Measurements from ENCODE around the gene SLC1A1.
"Not testable (repeated sequence)": the region's sequence is repeated elsewhere in the genome, so short reads cannot be mapped to it uniquely, and the experiment has no call there.

Gene SLC1A1

DNA sequence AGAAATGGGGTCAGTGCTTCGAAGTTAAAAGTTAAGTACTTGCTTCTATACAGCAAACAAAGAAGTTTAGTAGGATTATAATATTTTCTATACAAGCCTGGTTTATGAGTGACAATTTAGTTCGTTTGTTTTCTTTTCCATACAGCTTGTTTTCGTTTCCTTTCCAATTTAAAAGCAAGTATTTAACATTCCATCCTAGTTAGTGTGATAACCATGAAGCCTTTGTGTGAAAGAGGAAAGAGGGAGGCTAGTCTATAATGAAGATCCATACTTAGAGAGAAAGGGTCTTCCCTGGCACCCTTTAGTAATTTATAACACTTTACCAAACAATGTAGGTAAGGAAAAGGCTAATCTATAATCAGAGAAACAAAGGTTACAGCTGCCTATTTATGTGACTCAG, 51.0 kb downstream of the SLC1A1 start:
- no peak for DNase-seq
- TF ChIP-seq GATA1 (IDR thresholded peaks at IDR 0.05; ENCODE audit: low read depth, low read length) (no peak), POLR2A (IDR thresholded peaks at IDR 0.05; ENCODE audit: low read length) (no peak)

DNA sequence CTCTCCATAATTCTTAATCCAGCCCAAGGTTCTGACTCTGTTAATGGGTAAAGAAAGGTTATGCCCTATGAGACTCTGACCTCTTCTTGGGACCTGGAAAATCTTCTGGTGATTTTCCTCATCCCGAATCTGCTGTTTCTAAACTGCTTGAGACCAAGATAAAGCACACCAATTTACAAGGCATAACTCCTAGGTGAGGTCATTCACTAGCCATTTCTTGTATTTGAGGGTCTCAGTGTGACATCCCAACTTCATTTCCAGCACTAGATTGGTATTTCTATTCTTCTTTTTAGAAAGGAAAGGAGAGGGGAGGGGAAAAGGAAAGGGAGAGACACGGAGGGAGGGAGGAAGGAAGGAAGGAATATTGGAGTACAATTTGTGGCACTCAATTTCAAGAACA, 51.6 kb downstream of the SLC1A1 start:
- no peak for TF ChIP-seq POLR2A (IDR thresholded peaks at IDR 0.05; ENCODE audit: low read length)
- TF ChIP-seq GATA1 (IDR thresholded peaks at IDR 0.05; ENCODE audit: low read depth, low read length): no peak
- no peak for DNase-seq

DNA sequence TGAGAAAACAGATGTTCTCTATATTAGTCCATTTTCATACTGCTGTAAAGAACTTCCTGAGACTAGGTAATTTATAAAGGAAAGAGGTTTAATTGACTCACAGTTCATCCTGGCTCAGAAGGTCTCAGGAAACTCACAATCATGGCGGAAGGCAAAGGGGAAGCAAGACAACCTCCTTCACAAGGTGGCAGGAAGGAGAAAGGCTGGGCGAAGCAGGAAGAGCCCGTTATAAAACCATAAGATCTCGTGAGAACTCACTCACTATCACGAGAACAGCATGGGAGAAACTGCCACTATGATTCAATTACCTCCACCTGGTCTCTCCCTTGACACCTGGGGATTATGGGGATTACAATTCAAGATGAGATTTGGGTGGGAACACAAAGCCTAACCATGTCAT, 54.4 kb downstream of the SLC1A1 start:
- not testable (repeated sequence) for DNase-seq

DNA sequence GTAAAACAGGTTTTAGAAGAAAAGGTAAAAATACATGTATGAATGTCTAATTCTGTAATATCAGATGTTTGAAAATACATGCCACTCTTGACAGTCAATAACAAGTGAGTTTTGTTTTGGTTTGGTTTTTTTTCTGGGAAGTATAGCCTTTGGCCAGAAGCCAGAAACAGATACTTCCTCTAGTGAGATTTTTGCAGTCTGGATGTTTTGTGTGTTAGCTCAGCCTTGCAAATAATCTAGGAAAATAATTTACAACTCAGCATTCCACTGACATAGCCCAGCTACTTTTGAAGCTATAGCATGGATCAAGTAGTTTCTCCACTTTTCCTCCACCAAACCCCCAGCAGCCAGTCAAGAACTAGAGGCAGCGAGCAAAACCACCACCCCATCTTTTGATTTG, 56.7 kb downstream of the SLC1A1 start:
- DNase-seq: no peak
- TF ChIP-seq POLR2A (IDR thresholded peaks at IDR 0.05; ENCODE audit: low read length) (no peak), GATA1 (IDR thresholded peaks at IDR 0.05; ENCODE audit: low read depth, low read length) (no peak)

DNA sequence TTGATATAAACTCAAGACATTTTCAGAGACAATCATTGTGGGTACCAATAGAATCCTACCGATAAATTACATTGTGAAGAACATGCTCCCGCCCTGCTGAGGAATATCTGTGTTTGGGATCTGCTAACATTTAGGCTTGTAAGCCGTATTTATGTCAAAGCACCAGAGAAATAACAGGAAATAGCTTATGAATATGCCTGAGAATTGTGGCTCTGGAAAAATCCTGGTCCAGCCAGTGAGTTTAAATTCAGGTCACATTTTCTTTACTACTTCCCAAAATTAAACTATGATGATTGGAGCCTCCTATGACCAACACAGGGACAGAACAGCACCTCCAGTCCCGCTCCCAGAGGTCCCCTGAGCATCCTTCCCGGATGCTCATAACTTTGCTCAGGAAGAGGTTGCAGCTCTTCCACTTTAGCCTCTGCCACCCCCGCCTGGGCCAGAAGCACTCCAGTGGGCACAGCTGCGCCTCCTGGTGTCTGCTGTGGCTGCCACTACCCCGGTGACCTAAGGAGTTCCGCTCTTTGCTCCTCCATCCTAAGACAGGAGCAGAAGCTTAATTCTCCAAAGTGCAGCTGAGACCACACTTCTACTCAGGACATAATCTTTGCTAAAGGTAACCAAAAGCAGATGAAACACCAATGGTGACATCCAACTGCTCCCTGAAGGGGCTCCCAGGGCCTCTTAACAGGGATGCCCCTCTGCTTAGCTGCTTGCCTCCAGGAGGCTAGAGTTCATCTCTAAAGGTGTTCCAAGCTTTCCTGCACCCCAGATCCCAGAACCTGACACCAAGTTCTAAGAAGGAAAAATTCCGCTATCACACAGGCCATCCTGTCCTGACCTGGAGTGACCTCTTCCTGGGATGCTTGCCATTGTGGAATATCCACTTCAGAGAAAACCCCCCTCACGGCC, 58.8 kb downstream of the SLC1A1 start:
- TF ChIP-seq POLR2A (IDR thresholded peaks at IDR 0.05; ENCODE audit: low read length): no peak
- no peak for TF ChIP-seq GATA1 (IDR thresholded peaks at IDR 0.05; ENCODE audit: low read depth, low read length)
- DNase-seq: peak in 1 of 2 experiments; percentile 20

DNA sequence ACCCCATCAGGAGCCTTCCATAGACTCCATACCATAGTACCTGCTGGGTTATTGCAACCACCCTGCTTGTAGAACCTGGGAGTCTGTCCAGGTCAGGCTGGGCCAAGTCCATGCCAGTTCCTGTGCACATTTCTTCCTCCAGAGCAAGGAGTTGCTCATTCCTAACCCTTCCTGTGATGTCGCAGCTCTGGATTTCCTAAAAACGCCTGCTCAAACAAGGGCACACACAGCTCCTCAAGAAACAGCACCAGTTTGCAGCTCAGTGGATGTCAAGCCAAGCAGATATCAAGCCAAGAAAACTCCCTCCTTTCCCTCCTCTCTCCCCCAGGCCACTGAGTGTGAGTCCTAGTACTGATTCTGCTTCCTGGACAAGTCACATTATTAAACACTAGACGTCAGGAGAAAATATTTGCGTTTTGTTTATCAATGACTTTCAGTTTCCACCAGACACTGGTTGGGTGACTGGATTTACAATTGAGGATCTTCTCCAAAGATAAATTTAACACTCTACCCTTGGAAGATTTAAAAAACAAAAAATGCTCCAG, 59.6 kb downstream of the SLC1A1 start:
- TF ChIP-seq POLR2A (IDR thresholded peaks at IDR 0.05; ENCODE audit: low read length) (no peak), GATA1 (IDR thresholded peaks at IDR 0.05; ENCODE audit: low read depth, low read length) (no peak)
- no peak for DNase-seq

DNA sequence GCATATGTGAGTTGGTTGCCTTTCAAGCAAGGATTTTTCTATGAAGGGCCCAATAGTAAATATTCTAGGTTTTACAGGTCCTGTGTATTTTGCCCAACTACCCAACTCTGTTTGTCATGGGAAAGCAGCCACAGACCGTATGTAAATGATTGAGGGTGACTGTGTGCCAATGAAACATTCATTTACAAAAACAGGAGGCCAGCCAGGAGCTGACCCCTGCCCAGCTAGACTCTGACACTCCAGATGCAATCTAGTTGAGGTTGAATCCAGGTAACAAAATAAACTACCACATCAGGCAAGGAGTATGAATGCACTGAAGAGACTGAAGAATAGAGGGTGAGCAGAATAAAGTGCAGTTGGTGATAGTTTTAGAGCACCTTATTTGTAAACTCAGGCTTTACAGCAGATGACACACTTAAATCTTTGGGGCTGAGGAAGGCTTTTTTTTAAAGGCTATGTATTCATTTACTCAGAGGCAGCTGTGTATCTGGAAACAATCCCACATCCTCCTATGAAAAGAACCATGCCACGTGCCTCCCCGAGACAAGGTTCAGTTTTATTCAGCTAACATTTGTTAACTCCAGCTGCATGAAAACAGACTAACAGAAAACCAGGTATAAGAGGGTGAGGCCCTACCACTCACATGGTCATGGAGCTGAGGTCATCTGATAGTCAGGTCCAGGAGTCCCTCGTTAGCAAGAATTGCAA, 60.7 kb downstream of the SLC1A1 start:
- DNase-seq: no peak
- TF ChIP-seq GATA1 (IDR thresholded peaks at IDR 0.05; ENCODE audit: low read depth, low read length): no peak
- TF ChIP-seq POLR2A (IDR thresholded peaks at IDR 0.05; ENCODE audit: low read length): no peak

DNA sequence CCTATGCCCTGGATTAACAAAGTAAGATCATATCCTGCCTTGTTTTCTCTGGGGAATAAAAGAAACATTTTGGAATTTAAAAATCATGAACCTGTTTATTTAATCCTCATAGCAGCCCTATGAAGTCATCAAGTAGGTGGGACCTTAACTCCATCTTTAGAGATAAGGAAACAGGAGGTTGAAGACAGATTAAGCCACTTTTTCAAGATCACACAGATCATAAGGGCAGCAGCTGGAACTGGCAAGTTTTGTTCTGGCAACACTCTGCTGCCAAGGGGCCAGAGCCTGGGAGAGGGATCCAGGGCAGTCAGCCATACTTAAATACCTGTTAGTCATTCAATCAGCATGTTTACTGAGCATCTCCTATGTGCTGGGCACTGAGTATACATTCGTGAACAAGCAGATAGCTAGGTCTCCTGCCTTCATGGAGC, 63.7 kb downstream of the SLC1A1 start:
- TF ChIP-seq POLR2A (IDR thresholded peaks at IDR 0.05; ENCODE audit: low read length) (no peak), GATA1 (IDR thresholded peaks at IDR 0.05; ENCODE audit: low read depth, low read length) (no peak)
- DNase-seq: no peak

DNA sequence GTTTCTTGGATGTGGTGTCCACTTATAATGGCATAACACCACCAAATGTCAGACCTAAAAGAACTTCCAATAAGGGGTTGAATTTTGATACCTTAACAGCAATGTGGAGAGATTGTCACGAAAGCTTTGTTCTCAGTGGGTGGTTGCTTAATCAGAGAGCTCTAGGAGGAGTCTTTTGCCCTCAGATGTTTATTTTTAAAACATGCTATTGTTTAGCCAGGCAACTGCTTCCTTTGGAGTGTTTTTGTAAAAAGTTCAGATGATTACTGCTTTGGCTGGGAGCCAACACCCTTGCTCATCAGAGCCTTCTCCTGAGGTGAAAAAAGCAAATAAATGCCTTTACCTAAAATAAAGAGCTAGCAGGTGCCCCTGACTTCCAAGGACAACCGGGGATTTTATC, 65.0 kb downstream of the SLC1A1 start:
- no peak for TF ChIP-seq GATA1 (IDR thresholded peaks at IDR 0.05; ENCODE audit: low read depth, low read length)
- TF ChIP-seq POLR2A (IDR thresholded peaks at IDR 0.05; ENCODE audit: low read length): no peak
- no peak for DNase-seq

DNA sequence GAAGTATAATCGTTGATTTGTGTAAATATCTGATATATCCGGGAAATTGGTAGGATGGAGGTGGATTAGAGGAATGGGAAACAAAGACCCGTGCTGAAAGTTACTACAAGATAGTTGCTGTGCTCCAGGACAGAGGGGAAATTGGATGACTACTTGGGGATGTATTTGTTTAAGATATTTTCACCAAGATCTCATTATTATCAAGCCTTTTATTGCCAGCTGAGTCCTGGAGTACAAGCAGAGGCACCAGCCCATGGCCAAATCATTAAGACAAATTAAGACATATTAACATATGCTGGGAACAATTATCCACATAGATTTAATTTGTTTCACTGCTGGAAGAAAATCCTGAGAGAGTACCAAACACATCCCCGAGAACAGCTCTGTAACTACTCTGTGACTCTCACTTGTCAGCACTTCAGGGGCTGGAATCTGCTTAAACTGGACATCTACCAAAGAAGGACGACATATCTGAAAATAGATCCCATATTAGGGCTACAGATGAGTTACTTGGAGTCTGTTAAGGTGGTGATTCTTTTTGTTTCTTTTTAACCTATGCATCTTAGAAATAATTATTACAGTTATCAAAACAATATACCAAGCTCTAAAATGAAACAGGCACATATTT, 68.2 kb downstream of the SLC1A1 start:
- TF ChIP-seq GATA1 (IDR thresholded peaks at IDR 0.05; ENCODE audit: low read depth, low read length) (no peak), POLR2A (IDR thresholded peaks at IDR 0.05; ENCODE audit: low read length) (no peak)

DNA sequence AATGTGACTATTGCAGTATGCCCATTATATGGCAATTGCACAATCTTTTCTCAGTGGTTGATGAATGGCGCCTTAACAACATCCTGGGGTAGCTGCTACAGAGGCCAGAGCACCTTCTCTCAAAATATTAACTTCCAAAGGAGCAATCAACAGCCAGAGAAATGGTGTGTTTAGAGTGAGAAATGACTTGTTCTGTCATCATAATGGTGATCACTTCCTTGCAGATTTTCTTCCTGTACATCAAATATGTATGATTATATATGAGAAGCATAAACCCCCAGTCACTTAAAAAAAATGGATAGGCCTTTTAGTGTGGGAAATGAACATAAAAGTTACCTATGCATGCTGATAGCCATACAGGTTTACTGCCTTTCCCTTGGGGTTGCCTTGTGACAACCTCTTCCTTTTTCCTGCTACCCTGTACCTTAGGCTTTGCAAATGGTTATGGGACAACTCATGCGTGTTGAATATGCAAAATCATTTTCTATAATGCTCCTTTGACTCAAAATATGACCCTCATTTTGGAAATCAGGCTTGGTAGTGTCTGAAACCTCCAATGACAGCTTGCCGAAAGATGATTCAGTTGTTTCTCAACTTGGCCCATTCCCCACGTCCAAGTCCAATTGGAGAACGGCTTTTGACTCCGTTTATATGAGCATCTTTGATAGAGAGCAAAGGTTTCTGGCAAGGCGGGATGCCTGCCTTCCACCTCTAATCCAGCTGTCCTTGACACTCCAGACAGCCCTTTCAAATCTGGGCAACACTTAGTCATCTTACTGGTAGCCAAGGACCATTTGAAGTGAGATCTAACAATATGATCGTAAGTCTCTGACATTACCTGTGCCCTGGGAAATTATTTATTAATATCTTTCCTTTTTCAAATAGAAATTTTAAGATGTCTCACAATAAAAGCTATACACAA, 69.3 kb downstream of the SLC1A1 start:
- no peak for DNase-seq
- no peak for TF ChIP-seq POLR2A (IDR thresholded peaks at IDR 0.05; ENCODE audit: low read length)

More for the DNA sequence above, 68.2 kb downstream of the SLC1A1 start:
- DNase-seq: no peak

DNA sequence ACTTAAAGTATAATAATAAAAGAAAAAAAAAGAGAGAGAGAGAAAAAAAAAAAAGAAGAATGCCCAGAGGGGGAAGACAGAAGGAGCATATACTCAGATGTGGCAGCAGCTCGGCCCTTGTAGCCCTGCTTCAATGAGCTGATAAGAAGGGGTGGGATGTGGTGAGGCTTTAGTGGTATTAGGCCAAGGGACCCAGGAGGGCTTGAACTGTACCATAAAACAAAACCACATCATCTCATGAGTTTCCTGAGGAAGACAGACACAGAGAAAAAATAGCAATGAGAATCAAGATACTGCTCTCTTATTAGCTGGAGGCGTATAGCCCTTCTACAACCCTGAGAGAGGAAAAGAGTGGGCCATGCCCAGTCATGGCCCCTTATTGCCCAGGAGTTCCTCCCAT, 72.8 kb downstream of the SLC1A1 start:
- no peak for DNase-seq
- TF ChIP-seq GATA1 (IDR thresholded peaks at IDR 0.05; ENCODE audit: low read depth, low read length) (no peak), POLR2A (IDR thresholded peaks at IDR 0.05; ENCODE audit: low read length) (no peak)

DNA sequence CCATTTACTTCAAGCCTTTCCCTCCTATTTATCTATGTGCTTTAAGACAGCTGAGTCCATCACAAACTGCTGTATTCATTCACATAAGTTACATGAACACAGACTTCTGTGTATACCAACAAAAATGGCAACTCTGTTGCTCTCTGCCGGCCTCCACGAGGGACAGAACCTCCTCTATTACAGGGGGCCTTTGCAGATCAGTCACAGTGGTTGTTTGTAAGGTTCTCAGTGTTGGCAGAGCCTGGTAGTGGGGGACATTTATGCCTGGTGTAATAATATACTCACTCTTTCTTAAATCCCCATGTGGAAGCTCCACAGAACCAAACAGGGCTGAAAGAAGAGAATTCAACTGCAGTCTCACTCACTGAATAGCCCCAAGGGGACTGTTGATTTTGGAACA, 76.5 kb downstream of the SLC1A1 start:
- no peak for DNase-seq

More for the DNA sequence above, 76.5 kb downstream of the SLC1A1 start:
- no peak for TF ChIP-seq GATA1 (IDR thresholded peaks at IDR 0.05; ENCODE audit: low read depth, low read length)
- no peak for TF ChIP-seq POLR2A (IDR thresholded peaks at IDR 0.05; ENCODE audit: low read length)

Measured in erythroblast (primary cell).